GM11168 (cell line): ENCODE results near the gene EFCAB8.
"Not testable (repeated sequence)": the region's sequence is repeated elsewhere in the genome, so short reads cannot be mapped to it uniquely, and the experiment has no call there.

Experiments used
- in situ Hi-C: fragments of 300-500 bp; cut with MboI; formaldehyde crosslinking; loops from one replicate; pipeline ENCODE4 v1.12.0; 2022; ENCODE audit warnings: low sequenced_read_pairs; ENCODE audit not compliant: unreplicated experiment

The EFCAB8 gene

DNA sequence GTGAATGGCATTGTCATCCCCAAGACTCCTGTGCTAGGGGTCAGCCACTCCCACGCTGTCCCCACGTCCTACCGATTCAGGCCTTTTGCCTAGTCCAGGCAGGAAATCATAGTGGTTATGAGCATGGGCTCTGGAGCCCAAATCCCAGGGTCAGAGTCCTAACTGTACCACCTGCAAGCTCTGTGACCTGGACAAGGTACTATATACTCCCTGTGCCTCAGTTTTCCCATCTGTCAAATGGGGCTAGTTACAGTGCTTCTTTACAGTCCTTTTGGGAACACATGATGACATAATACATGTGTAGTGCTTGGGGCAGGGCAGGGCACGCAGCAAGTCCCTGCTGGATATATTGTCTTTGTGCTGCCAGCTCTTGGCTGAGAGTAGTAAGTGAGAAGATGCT lies 27.2 kb downstream of the EFCAB8 start:
- in situ Hi-C loops, result no loop called here

DNA sequence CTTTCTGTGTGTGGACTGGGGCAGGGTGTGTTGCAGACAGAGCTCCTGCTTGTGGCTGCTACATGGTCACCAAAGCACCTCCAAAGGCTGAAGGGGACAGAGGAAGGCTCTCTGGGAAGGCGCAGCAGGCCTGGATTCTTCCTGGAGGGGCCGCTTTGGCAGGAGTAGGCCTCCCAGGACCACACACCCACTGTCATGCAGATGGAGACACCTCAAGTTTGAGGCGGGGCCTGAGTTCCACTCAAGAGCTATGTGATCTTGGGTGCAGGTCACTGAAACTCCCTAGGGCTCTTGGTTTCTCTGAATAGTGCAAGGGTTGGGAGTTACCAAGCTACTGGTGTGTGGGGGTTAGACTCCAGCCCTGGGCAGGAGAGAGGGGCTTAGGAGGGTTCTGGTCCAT lies 27.9 kb downstream of the EFCAB8 start:
- in situ Hi-C loops, result no loop called here

DNA sequence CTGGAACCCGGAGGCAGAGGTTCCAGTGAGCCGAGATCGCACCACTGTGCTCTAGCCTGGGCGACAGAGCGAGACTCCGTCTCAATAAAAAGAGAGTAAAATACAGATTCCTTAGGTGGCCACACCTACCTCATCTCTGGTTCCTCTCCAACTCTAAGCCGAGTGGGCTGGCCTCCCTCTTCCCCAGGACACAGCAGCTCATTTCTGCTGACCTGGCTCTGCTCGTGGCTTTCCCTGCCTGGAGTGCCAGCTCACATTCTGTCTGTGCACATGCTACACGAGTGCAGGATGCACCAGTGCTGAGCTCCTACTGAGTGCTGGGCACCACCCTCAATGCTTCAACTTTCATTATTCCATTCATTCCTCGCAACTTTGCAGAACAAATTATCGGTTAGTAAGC lies 28.8 kb downstream of the EFCAB8 start:
- in situ Hi-C loops, result no loop called here

DNA sequence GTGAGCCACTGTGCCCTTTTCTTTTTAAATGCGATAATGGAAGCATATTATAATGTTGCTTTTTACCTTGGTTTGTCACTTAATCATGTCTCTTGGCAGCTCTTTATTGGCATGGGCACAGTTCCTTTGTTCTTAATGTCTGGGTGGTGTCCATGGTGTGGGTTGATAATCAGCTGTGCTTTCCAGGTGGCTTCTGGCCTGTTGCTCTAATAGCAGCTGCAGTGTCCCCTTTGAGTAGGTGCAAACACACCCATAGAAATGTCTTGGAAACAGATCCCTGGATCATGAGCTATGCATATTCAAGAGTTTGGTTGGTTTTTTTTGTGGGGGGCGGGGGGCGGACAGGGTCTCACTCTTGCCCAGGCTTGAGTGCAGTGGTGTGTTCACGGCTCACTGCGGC lies 29.9 kb downstream of the EFCAB8 start:
- in situ Hi-C loops, result no loop called here

DNA sequence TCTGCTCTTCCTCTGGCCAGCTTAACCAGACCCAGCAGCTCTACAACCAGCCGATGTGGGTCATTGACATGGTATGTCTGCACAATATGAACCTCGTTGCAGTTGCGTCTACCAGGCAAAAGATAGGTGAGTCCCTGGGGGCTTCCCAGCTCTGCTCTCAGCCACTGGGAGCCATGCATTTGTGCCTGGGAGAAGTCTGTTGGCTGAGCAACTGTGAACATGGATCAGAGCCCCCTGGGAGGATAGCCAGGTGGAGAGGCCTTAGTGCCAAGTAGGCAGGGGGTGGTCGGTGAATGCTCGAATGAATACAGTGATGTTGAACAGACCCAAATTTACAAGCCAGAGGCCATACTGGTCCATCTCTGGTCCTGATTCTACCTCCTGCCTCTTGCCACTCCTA lies 30.6 kb downstream of the EFCAB8 start:
- in situ Hi-C loops, result no loop called here

DNA sequence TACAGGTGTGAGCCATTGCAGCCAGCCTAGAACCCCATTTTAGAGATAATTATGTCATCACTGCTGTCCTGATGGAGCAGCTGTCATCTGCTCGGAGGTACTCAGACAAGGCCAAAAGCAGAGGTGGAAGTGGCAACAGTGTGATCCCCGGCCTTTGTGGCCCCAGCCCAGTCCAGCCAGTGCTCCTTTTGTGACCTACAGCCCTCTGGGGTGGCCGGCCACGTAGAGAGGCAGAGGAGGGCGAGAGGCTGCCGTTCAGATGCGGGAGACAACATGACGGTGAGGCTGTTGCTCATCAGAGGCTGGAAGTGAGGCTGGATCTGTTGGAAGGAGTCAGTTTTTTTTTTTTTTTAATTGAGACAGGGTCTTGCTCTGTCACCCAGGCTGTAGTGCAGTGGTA lies 32.8 kb downstream of the EFCAB8 start:
- in situ Hi-C loops, result no loop called here

DNA sequence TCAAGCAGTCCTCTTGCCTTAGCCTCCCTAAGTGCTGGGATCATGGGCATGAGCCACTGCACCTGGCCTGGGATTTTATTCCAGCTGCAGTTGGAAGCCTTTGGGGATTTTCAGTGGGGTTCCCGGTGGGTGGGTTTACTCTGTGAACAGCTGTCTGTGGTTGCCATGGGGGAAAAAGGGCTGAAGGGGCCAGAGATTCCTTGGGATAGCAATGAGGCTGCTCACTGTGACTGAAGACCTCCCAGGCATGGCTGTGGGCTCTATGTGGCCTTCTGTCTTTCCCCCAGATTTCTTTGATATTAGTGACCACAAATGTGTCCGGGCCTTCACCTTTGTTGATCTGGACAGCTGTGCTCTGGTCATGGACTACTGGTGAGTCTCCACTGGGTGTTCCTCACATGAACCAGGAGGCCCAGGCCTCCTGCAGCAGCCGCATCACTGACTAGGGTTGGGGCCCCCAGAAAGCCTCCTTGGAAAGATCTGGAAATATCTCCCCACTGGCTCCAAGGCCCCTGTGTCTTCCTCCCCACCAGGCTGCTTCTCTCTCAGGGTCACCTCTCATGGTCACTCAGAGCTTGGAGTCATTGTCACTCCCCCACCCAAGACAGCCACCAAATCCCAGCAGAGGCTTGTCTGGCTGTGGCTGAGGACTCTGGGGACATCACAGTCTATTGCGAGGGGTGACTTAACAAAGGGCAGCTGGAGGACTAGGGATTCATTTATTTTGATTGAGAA lies 33.4 kb downstream of the EFCAB8 start:
- in situ Hi-C loops, result no loop called here

DNA sequence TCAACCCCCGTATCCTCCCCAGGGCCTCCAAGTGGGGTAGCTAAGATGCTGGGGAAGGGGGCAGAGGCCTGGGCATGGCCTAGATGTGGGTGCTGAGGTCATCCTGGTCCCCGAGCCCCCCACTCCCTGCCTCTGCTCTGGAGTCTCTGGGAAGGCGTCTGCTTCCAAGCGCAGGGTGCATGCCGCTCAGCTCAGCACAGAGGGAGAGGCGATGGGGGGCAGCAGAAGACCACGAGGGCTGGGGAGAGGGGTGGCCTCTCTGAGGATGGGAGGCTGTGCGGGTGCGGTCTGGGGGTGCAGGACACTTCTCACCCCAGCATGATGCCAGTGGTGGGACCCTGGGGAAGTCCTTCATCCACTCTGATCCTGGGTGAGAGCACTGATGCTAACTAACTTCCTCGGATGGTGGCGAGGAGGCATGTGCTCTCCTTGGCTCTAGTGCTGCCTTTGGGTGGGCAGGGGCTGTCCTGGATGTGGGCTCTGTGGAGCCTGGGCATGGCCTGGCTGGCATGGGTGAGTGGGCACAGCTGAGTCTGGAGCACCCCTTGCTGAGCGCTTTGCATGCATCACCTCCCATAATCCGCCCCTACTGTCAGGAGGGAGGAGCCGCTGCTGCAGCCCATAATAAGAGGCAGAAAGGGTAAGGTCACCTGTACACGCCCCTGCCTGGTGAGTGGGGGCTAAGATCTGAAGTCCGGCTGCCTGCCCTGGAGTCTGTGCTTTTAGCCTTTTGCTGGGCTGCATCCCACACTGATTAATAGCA lies 34.7 kb downstream of the EFCAB8 start:
- in situ Hi-C loops, result no loop called here

DNA sequence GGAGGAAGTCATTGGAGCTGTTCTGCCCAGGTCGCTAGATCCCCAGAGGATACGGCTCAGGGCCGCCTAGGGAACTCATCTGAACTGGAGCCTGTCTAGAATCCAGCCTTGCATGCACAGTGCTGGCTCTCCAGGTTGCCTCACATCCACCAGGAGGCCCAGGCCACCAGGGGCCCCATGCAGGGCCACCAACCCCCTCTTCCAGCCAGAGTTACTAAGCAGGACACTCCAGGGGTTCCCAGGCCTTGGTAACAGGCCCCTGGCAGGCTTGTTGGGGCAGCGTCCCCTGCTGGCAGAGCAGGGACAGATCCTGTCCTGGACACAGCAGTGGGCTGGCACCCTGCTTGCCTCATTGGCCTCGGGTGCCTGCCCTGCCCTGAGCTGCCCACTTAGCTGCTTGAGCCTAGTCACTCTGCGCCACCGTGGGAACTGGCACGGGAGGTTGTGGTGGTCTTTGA lies 35.3 kb downstream of the EFCAB8 start:
- in situ Hi-C loops, result no loop called here

DNA sequence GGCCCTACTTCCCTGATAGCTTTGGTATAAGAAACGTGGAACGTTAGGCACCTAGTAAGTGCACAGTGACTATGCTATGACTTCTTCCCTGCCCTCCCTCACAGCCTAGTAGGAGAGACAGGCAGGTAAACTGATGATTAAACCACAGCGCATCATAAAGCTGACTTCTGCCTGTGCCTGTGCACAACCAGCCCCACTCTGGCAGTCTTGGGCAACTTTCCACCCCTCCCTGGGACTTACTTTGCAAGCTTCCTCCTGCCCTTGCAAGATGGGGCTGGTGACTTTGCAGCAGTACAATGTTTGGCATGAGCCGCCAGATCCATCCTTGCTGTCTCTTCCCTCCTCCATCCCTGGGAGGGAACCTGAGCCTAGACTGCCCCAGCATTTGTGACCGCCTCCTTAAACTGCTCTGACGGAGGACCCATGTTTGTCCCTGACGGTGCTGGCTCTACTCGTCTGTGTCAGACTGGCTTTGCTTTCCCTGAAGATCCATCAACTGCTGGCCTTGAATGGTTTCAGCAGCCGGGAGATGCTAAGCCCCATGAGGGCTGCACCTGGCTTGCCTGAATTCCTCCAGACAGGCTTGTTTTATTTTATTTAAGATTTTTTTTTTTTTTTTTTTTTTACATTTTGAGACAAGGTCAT lies 36.1 kb downstream of the EFCAB8 start:
- in situ Hi-C loops, result no loop called here

DNA sequence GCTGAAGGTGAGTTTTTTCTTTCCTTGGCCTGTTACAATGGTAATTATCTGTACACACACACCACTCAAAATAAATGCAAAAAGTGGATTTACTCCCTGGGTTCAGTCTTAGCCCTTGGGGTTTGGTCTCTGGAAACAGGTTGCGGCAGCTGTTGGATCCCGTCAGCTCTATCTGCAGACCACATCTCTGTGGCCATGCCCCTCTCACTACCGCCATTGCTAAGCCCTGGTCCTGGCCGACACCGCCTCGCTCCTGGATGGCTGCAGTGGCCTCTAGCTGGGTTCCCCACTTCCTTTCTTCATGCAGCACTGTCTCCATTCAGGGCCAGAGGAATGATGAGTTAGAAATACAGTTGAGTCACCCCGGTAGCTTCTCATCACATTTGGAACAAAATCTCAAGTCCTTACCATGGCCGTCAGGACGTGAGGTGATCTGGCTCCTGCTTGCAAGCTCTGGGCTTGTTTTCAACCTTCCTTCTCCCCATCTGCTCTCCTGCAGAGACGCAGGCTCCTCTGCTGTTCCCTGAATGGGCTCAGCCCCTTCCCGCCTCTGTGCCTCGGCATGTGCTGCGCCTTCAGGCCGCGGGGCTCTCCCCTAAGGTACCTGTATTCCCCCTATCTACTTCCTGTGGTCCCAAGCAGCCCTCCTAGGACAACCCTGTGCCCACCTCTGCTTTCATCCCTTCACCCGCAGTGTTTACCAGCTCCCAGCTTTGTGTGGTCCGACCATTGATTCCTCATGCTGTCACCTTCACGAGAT lies 38.0 kb downstream of the EFCAB8 start:
- in situ Hi-C loops, result no loop called here

DNA sequence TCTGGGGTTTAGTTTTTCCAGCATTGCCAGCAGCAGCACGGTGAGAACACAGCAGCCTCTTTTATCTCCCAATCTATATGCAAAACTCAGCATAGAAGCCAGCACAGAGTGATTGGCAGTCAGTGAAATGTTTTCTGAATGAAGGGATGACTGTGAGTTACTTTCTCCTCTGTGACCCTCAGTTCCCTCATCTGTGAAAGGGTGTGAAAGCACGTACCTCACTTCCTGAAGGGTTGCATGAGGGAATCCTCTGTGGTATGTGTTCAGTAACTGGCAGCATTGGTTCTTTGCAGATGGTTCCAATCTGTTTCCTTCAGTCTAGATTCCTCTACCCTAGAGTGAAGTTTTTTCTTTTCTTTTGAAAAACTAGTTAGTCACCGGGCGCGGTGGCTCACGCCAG lies 40.0 kb downstream of the EFCAB8 start:
- in situ Hi-C loops, result no loop called here

DNA sequence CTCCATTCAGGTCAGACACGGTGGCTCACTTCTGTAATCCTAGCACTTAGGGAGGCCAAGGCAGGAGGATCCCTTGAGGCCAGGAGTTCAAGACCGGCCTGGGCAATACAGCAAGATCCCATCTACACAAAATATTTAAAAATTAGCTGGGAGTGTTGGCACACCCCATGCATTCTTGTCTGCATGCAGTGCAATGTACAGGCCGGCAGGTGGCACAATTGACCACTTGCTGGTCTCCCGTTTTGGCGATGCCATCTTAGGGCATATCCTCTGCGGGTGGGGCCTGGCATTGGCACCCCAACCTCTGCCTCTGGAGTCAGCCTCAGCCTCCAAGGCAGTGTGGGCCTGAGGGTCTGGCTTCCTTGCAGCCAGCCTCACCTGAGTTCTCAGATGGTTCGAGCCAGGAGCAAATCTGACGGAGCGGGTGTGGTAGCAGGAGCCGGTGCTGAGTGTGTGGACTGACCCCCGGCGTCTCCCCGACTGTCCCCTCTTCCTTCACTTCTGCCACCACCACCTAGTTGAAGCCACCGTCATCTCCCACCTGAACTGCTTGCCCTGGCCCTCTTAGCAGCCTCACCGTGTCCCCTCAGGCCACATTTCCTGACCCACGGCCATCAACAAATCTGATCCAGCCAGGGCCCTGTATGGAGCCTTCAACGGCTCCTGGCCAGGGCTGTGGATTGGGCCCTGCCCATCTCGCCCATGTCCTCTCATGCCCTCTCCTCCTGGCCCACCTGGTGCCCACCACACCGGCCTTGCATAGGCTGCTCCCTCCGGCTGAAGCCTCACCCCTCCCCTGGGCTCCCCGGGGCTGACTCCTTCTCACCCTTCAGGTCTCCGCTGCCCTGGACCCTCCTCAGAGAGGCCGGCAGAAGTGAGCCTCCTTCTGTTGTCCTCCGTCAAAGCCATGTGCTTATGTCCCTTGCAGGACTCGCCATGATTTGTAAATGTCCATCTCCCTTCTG lies 44.0 kb downstream of the EFCAB8 start:
- in situ Hi-C loops, result no loop called here

DNA sequence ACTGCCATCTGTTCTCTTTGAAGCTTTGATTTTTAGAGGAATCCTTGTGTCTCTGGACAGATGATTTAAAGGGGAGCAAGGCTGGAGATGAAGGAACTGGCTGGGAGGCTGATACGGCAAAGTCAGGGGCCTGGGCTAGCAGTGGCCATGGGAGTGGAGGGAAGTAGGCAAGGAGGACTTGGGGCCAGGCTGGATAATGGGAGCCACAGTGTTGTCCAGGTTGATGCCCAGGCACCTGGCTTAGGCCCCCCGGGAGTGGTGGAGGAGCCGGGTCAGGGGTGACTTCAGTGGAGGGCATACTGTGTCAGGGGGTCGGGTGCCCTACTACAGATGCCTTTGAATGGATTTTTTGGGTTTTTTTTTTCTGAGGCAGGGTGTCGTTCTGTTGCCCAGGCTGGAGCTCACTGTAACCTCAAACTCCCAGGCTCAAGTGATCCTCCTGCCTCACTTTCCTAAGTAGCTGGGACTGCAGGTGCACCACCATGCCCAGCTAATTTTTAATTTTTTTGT lies 45.0 kb downstream of the EFCAB8 start:
- in situ Hi-C loops, result no loop called here

DNA sequence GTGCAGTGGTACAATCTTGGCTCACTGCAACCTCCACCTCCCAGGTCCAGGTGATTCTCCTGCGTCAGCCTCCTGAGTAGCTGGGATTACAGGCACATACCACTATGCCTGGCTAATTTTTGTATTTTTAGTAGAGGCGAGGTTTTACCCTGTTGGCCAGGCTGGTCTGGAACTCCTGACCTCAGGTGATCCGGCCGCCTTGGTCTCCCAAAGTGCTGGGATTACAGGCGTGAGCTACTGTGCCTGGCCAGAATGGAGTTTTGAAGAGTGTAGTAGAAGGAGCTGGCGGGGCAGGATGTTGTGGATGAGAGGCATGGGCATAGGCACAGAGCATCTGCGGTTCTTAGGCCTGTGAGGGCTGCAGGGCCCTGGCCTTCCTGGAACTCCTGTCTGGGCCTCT lies 46.0 kb downstream of the EFCAB8 start:
- in situ Hi-C loops, result not testable (repeated sequence)

DNA sequence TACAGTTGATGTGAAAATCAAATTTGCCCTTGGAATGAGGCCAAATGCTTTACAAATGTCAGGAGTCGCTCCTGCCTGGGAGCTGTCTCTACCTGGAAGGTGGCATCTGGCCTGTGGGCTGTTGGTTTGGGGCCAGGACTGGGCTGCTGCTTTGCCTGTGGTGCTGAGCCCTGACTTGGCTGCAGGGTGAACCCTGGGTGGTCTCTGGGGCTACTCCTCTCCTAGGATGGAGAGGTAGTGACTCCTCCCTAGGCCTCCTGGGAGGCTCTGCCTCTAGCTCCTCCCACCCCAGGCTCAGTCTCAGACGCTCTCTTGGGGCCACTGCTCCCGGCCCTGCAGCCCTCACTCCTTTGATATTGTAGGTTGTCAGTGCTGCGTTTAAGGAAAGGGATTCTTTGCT lies 47.5 kb downstream of the EFCAB8 start:
- in situ Hi-C loops, result no loop called here

DNA sequence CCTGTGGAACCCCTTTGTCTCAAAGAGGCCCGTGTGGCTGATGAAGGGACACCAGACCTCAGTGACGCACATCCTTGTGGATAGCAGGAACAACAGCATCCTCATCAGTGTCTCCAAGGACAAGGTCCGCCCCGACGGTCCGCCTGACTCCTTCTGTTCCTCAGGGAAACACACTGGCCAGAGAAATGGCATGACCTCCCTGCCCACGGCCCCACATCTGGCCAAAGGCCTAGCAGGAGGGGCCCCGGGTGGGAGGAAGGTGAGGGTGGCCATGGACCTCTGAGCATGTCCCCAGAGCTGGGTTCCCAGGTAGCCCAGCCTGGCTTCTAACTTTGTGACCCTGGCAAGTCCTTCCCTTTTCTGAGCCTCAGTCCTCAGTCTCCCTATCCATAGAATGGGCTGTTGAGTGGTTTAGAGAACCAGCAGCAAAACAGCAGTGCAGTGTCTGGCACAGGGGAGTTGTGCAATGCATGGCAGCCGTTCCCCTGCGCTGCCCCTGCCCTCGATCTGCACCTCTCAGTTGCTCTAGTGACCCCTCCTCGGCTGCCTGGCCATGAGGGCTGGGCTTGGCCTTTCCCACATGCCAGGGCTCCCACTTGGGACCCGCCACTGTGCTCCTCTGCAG lies 48.3 kb downstream of the EFCAB8 start:
- in situ Hi-C loops, result no loop called here

DNA sequence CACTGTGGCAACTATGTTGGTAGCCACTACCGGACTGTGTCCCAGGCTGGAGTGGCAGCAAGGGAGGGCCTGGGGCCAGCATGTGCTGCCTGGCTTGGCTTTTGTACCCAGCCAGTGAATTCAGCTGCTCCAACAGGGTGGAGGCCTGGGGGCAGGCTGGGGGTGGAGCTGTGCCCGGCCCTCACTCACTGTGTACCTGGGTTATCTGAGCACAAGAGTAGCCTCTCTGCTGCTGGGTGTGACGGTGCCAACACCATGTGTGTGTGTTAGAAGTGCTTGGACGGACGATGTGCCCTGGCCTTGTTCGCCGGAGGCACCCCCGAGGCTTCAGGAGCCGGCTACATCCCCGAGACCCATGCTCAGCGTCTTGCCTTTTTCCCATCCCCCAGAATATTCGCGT lies 49.2 kb downstream of the EFCAB8 start:
- in situ Hi-C loops, result no loop called here
